CD14-positive monocyte (primary cell): ENCODE measurements around the gene BLOC1S4. TPM values are rescaled to one million over a fixed set of nuclear protein-coding genes. Genes with fewer than 3 reads are reported as not detected.

Source experiments
- DNase-seq, 3 donors: peaks; one replicate each; pipeline ENCODE4 v3.0.0-alpha.2; 2011 to 2022
- H2AFZ ChIP-seq: 2 replicates; pipeline ENCODE4 v1.6.0; 2012; ENCODE audit warnings: mild to moderate bottlenecking, low read depth, low read length, inconsistent platforms; ENCODE audit not compliant: insufficient read depth, poor library complexity, severe bottlenecking
- H3K27ac ChIP-seq, 2 donors: 1 replicate in 1 of 2; 2 replicates in 1 of 2; pipeline ENCODE4 v1.5.1; 2012 to 2013; ENCODE audit warnings: low read length in 2 of 2, control low read depth in 1 of 2, inconsistent platforms in 1 of 2, low read depth in 1 of 2, mild to moderate bottlenecking in 1 of 2
- H3K27me3 ChIP-seq, 2 donors: one replicate each; pipeline versions ENCODE4 v1.6.0 to v1.6.1; 2011 to 2013; ENCODE audit warnings: low read length in 2 of 2; ENCODE audit not compliant: control insufficient read depth in 2 of 2, insufficient read depth in 2 of 2
- H3K36me3 ChIP-seq, 2 donors: replicated peaks in 1 of 2; 1 replicate in 1 of 2; 2 replicates in 1 of 2; pipeline versions ENCODE4 v1.5.1 to v1.6.1; 2012 to 2013; ENCODE audit warnings: low read length in 2 of 2, control low read depth in 1 of 2, inconsistent platforms in 1 of 2, mild to moderate bottlenecking in 1 of 2; ENCODE audit not compliant: insufficient read depth in 2 of 2, control insufficient read depth in 1 of 2
- H3K4me1 ChIP-seq, 2 donors: 1 replicate in 1 of 2; 2 replicates in 1 of 2; pipeline versions ENCODE4 v1.5.1 to v1.6.1; 2012 to 2013; ENCODE audit warnings: low read length in 2 of 2, control low read depth in 1 of 2, inconsistent platforms in 1 of 2, mild to moderate bottlenecking in 1 of 2, moderate library complexity in 1 of 2; ENCODE audit not compliant: insufficient read depth in 2 of 2, control insufficient read depth in 1 of 2
- H3K4me2 ChIP-seq: replicated peaks from 2 replicates; pipeline ENCODE3; 2012; ENCODE audit warnings: low read length, moderate library complexity, mild to moderate bottlenecking; ENCODE audit not compliant: poor library complexity, severe bottlenecking; ENCODE audit errors: extremely low read depth
- H3K4me3 ChIP-seq, 3 experiments: fragments of 200-600 bp in 1 of 3; sonication (generic) in 1 of 3; replicated peaks in 1 of 3; 1 replicate in 2 of 3; 2 replicates in 1 of 3; pipeline ENCODE4 v1.5.1; 2011 to 2013; ENCODE audit warnings: low read length in 3 of 3, mild to moderate bottlenecking in 3 of 3, control low read depth in 2 of 3, low read depth in 2 of 3, inconsistent platforms in 1 of 3, moderate library complexity in 1 of 3
- H3K79me2 ChIP-seq: 2 replicates; pipeline ENCODE4 v1.6.0; 2012; ENCODE audit warnings: mild to moderate bottlenecking, control low read depth, inconsistent platforms, low read length, moderate library complexity; ENCODE audit not compliant: insufficient read depth
- H3K9ac ChIP-seq: 2 replicates; pipeline ENCODE4 v1.6.0; 2017; ENCODE audit warnings: low read length, mild to moderate bottlenecking; ENCODE audit not compliant: insufficient read depth, poor library complexity, severe bottlenecking
- H3K9me3 ChIP-seq, 2 donors: replicated peaks in 1 of 2; 1 replicate in 1 of 2; 2 replicates in 1 of 2; pipeline versions ENCODE4 v1.5.1 to v1.6.1; 2012 to 2013; ENCODE audit warnings: low read length in 2 of 2, control low read depth in 1 of 2; ENCODE audit not compliant: control insufficient read depth in 1 of 2, insufficient read depth in 1 of 2
- H4K20me1 ChIP-seq: 2 replicates; pipeline ENCODE4 v1.6.0; 2012; ENCODE audit warnings: mild to moderate bottlenecking, low read length, control low read depth, moderate library complexity; ENCODE audit not compliant: insufficient read depth
- H3K27ac Mint-ChIP-seq, 7 donors: one replicate each; pipeline ENCODE4 v1.8.0; 2020; ENCODE audit warnings: mild to moderate bottlenecking in 7 of 7, mixed read lengths in 7 of 7, moderate library complexity in 6 of 7, inconsistent platforms in 2 of 7
- H3K27me3 Mint-ChIP-seq, 3 donors: one replicate each; pipeline ENCODE4 v1.8.0; 2021 to 2022; ENCODE audit warnings: low read depth in 3 of 3, mild to moderate bottlenecking in 3 of 3, mixed read lengths in 3 of 3, moderate library complexity in 3 of 3, inconsistent platforms in 1 of 3
- H3K36me3 Mint-ChIP-seq, 2 donors: one replicate each; pipeline ENCODE4 v1.8.0; 2020; ENCODE audit warnings: mixed read lengths in 2 of 2, inconsistent platforms in 1 of 2, mild to moderate bottlenecking in 1 of 2
- H3K4me1 Mint-ChIP-seq: one replicate; pipeline ENCODE4 v1.8.0; 2020; ENCODE audit warnings: mild to moderate bottlenecking, mixed read lengths
- H3K4me3 Mint-ChIP-seq, 2 donors: one replicate each; pipeline ENCODE4 v1.8.0; 2020; ENCODE audit warnings: mild to moderate bottlenecking in 2 of 2, mixed read lengths in 2 of 2, moderate library complexity in 1 of 2
- H3K9me3 Mint-ChIP-seq, 7 donors: one replicate each; pipeline ENCODE4 v1.8.0; 2020 to 2022; ENCODE audit warnings: mixed read lengths in 7 of 7, mild to moderate bottlenecking in 6 of 7, moderate library complexity in 6 of 7, inconsistent platforms in 2 of 7
- CTCF ChIP-seq: fragments of 200-600 bp; IDR thresholded peaks from one replicate; pipeline ENCODE4 v1.8.0; 2022; ENCODE audit warnings: antibody characterized with exemption, mild to moderate bottlenecking
- WGBS: methylation state at CpG from one replicate; pipeline ENCODE4 v1.1.5; 2013; ENCODE audit warnings: missing lambda C conversion rate; ENCODE audit not compliant: insufficient coverage; 5-methylcytosine and 5-hydroxymethylcytosine counted together
- intact Hi-C, 2 donors: fragments of 100-400 bp; cut with micrococcal nuclease; formaldehyde crosslinking; loops; one replicate each; pipeline versions ENCODE4 v1.15.0 to v1.15.1; 2023
- polyA plus RNA-seq, 3 donors: library from polyadenylated mRNA; depleted of rRNA in 1 of 3; unstranded in 2 of 3; stranded (reverse) in 1 of 3; fragments of 300-500 nt in 2 of 3; fragments of >200 nt in 1 of 3; fragmentation: Illumina TruSeq in 2 of 3; gene quantifications; 1 replicate in 2 of 3; 2 replicates in 1 of 3; pipeline ENCODE4 v1.2.3, GENCODE V29; 2012 to 2021

BLOC1S4 gene
- polyA plus RNA-seq, 3 donors, result 6.7 to 30.9 (median 20.1) TPM

- Histone ChIP-seq H3K9ac (no peak overlapping the region), H3K4me2 (no peak overlapping the region), H3K9me3 (no peaks in the 10 kb centered on the region), H3K27ac (no peak overlapping the region), H3K36me3 (no peaks in the 10 kb centered on the region), H3K79me2 (no peaks in the 10 kb centered on the region), H2AFZ (no peak overlapping the region), H3K4me3 (no peak overlapping the region), H3K4me1 (no peaks in the 10 kb centered on the region), H3K27me3 (no peaks in the 10 kb centered on the region), H4K20me1 (no peaks in the 10 kb centered on the region)
- TF ChIP-seq CTCF, result no peak
- H3K27ac Mint-ChIP-seq, result no peak overlapping the region
- H3K36me3 Mint-ChIP-seq, result no peaks in the 10 kb centered on the region
- peaks cover 1% of the 10 kb centered on the region for H3K4me1 Mint-ChIP-seq
- H3K27me3 Mint-ChIP-seq, result peaks cover 12 to 19% (median 17%) of the 10 kb centered on the region in 3 donors
- intact Hi-C loops, result no loop called here
- no peak for DNase-seq
- WGBS, result no CpG with 5 or more reads among the region's 2 CpGs
- H3K9me3 Mint-ChIP-seq, result peaks cover 0 to 7% (median 0%) of the 10 kb centered on the region in 7 donors
- no peak overlapping the region for H3K4me3 Mint-ChIP-seq
These were observed 26.5 kb downstream of the BLOC1S4 start for GRCh38 chr4:6742507-6742906.

GRCh38 chr4:6742989-6743388 lies 27.0 kb downstream of the BLOC1S4 start:
- Histone ChIP-seq H3K9me3 (no peaks in the 10 kb centered on the region), H3K27me3 (no peaks in the 10 kb centered on the region), H3K4me1 (no peaks in the 10 kb centered on the region), H3K36me3 (no peaks in the 10 kb centered on the region), H3K27ac (no peak overlapping the region), H2AFZ (no peak overlapping the region), H3K9ac (no peak overlapping the region), H3K4me2 (no peak overlapping the region), H3K4me3 (no peak overlapping the region), H3K79me2 (no peaks in the 10 kb centered on the region), H4K20me1 (no peaks in the 10 kb centered on the region)
- H3K4me1 Mint-ChIP-seq, result peaks cover 1% of the 10 kb centered on the region
- H3K36me3 Mint-ChIP-seq, result no peaks in the 10 kb centered on the region
- no peak for DNase-seq
- H3K4me3 Mint-ChIP-seq, result no peak overlapping the region
- intact Hi-C loops, result no loop called here
- H3K27ac Mint-ChIP-seq, result no peak overlapping the region
- peaks cover 12 to 14% (median 12%) of the 10 kb centered on the region in 3 donors for H3K27me3 Mint-ChIP-seq
- 89% methylated on average over 9 of the region's 11 CpGs for WGBS
- peaks cover 0 to 7% (median 0%) of the 10 kb centered on the region in 7 donors for H3K9me3 Mint-ChIP-seq
- no peak for TF ChIP-seq CTCF
